ENCODE measurements around the gene NBPF8. TPM values are rescaled to one million over a fixed set of nuclear protein-coding genes. Genes with fewer than 3 reads are reported as not detected.
"Not testable (repeated sequence)": the region's sequence is repeated elsewhere in the genome, so short reads cannot be mapped to it uniquely, and the experiment has no call there.

The NBPF8 gene
- total RNA-seq, 2 donors from 2014 or later: 2.7 to 3.1 TPM

- H3K9me3 ChIP-seq; H3K4me1 ChIP-seq; DNase-seq (ENCODE audit: low spot score); H3K27ac ChIP-seq; H3K4me3 ChIP-seq; H3K36me3 ChIP-seq; H3K27me3 ChIP-seq: not testable (repeated sequence)
Measured at GRCh38 chr1:120431626-120432025, 16.8 kb downstream of the NBPF8 start.

GRCh38 chr1:120433831-120434230 is 19.0 kb downstream of the NBPF8 start:
- H3K27ac ChIP-seq; DNase-seq (ENCODE audit: low spot score); H3K27me3 ChIP-seq; H3K9me3 ChIP-seq; H3K4me1 ChIP-seq; H3K36me3 ChIP-seq; H3K4me3 ChIP-seq: not testable (repeated sequence)

- H3K36me3 ChIP-seq; H3K9me3 ChIP-seq; H3K27me3 ChIP-seq; H3K27ac ChIP-seq; H3K4me1 ChIP-seq; H3K4me3 ChIP-seq; DNase-seq (ENCODE audit: low spot score): not testable (repeated sequence)
Measured at GRCh38 chr1:120449124-120449523, 34.3 kb downstream of the NBPF8 start.

Other genes with a start within 250 kb of the NBPF8 start
- 10 to 100 TPM; 11.9 to 16.8 TPM for gene SEC22B, start 238.5 kb upstream of the NBPF8 start, total RNA-seq